Neural cell (in vitro differentiated cells): Measurements from ENCODE around the gene HOXA3. TPM values are rescaled to one million over a fixed set of nuclear protein-coding genes. Genes with fewer than 3 reads are reported as not detected.

Experiments
- H2AFZ ChIP-seq: fragments of 200-600, 300-800 bp; sonication (generic), shearing (Covaris generic); 2 replicates; pipeline ENCODE4 v1.6.0; 2014; ENCODE audit warnings: low read depth, mild to moderate bottlenecking, antibody characterized with exemption, low read length, moderate library complexity
- H3F3A ChIP-seq: fragments of 200-600 bp; shearing (Covaris generic); 2 replicates; pipeline ENCODE4 v1.6.1; 2016; ENCODE audit warnings: mild to moderate bottlenecking, moderate library complexity, mixed read lengths, antibody characterized with exemption, low read length; ENCODE audit not compliant: insufficient read depth, poor library complexity, severe bottlenecking
- H3K27ac ChIP-seq: fragments of 200-600, 300-800 bp; sonication (generic), shearing (Covaris generic); 2 replicates; pipeline ENCODE4 v1.5.1; 2014; ENCODE audit warnings: mild to moderate bottlenecking, low read length, moderate library complexity
- H3K27me3 ChIP-seq: fragments of 300-800, 200-600 bp; sonication (generic), shearing (Covaris generic); 2 replicates; pipeline ENCODE4 v1.6.0; 2014; ENCODE audit warnings: mild to moderate bottlenecking, low read depth, low read length, moderate library complexity; ENCODE audit not compliant: insufficient read depth
- H3K36me3 ChIP-seq: fragments of 300-800, 200-600 bp; sonication (generic), shearing (Covaris generic); 2 replicates; pipeline ENCODE4 v1.5.1; 2014; ENCODE audit warnings: mild to moderate bottlenecking, antibody characterized with exemption, low read length, moderate library complexity; ENCODE audit not compliant: insufficient read depth
- H3K4me2 ChIP-seq: fragments of 300-800, 200-600 bp; sonication (generic), shearing (Covaris generic); 2 replicates; pipeline ENCODE4 v1.6.0; 2014; ENCODE audit warnings: mild to moderate bottlenecking, low read length
- H3K4me3 ChIP-seq: fragments of 300-800, 200-600 bp; sonication (generic), shearing (Covaris generic); 2 replicates; pipeline ENCODE4 v1.5.1; 2014; ENCODE audit warnings: mild to moderate bottlenecking, low read length, moderate library complexity
- H3K79me2 ChIP-seq: fragments of 200-600 bp; shearing (Covaris generic); replicated peaks from 2 replicates; pipeline ENCODE4 v1.6.0; 2014; ENCODE audit warnings: mild to moderate bottlenecking, low read length, moderate library complexity; ENCODE audit not compliant: insufficient read depth
- H3K9ac ChIP-seq: fragments of 300-800, 200-600 bp; sonication (generic), shearing (Covaris generic); 2 replicates; pipeline ENCODE4 v1.6.1; 2016; ENCODE audit warnings: mild to moderate bottlenecking, low read length, mixed read lengths
- H3K9me2 ChIP-seq: fragments of 200-600 bp; shearing (Covaris generic); 2 replicates; pipeline ENCODE4 v1.6.1; 2016; ENCODE audit warnings: mild to moderate bottlenecking, low read length, mixed read lengths; ENCODE audit not compliant: insufficient read depth
- H3K9me3 ChIP-seq: fragments of 200-600, 300-800 bp; sonication (generic), shearing (Covaris generic); 2 replicates; pipeline ENCODE4 v1.6.1; 2016; ENCODE audit warnings: mild to moderate bottlenecking, mixed run types, low read length, moderate library complexity, mixed read lengths
- H4K20me1 ChIP-seq: fragments of 200-600 bp; shearing (Covaris generic); 2 replicates; pipeline ENCODE4 v1.6.1; 2016; ENCODE audit warnings: mild to moderate bottlenecking, mixed run types; ENCODE audit not compliant: insufficient read depth
- EP300 ChIP-seq: fragments of 450-650 bp; conservative IDR thresholded peaks from 2 replicates; pipeline ENCODE4 v1.6.1; 2014; ENCODE audit warnings: antibody characterized with exemption, mild to moderate bottlenecking, moderate library complexity; ENCODE audit not compliant: poor library complexity, severe bottlenecking
- EZH2 ChIP-seq: fragments of 200-600, 300-800 bp; shearing (Covaris generic), sonication (generic); IDR thresholded peaks from 2 replicates; pipeline ENCODE4 v1.6.1; 2014; ENCODE audit warnings: antibody characterized with exemption, low read length, borderline replicate concordance, mild to moderate bottlenecking; ENCODE audit not compliant: insufficient read depth, poor library complexity, severe bottlenecking
- MXI1 ChIP-seq: fragments of 450-650 bp; conservative IDR thresholded peaks from 2 replicates; pipeline ENCODE4 v1.6.1; 2014; ENCODE audit warnings: antibody characterized with exemption, mild to moderate bottlenecking; ENCODE audit not compliant: poor library complexity, severe bottlenecking
- POLR2AphosphoS5 ChIP-seq: IDR thresholded peaks from 2 replicates; pipeline ENCODE4 v1.6.1; 2012
- RAD21 ChIP-seq: fragments of 450-650 bp; conservative IDR thresholded peaks from 2 replicates; pipeline ENCODE4 v1.6.1; 2014; ENCODE audit warnings: antibody characterized with exemption, mild to moderate bottlenecking, moderate library complexity
- SMC3 ChIP-seq: fragments of 450-650 bp; conservative IDR thresholded peaks from 2 replicates; pipeline ENCODE4 v1.6.1; 2014; ENCODE audit warnings: antibody characterized with exemption, mild to moderate bottlenecking, moderate library complexity; ENCODE audit not compliant: poor library complexity
- TAF1 ChIP-seq: IDR thresholded peaks from 2 replicates; pipeline ENCODE4 v1.6.1; 2012; ENCODE audit warnings: low read depth
- polyA plus RNA-seq: library from polyadenylated mRNA; depleted of rRNA; stranded (reverse); fragments of >200 nt; gene quantifications from 2 replicates; pipeline ENCODE4 v1.2.3, GENCODE V29; 2014
- TF ChIP-seq, protein P1 (sequence below): fragments of 450-650 bp; IDR thresholded peaks from 2 replicates; pipeline ENCODE4 v1.5.1; 2014; ENCODE audit warnings: antibody characterized with exemption, mild to moderate bottlenecking, moderate library complexity; ENCODE audit not compliant: poor library complexity, severe bottlenecking
- TF ChIP-seq, protein P2 (sequence below): IDR thresholded peaks from 2 replicates; pipeline ENCODE4 v1.6.1; 2012; ENCODE audit warnings: borderline replicate concordance

HOXA3 gene
- polyA plus RNA-seq, 1 donor from 2014 or later, result not detected

DNA sequence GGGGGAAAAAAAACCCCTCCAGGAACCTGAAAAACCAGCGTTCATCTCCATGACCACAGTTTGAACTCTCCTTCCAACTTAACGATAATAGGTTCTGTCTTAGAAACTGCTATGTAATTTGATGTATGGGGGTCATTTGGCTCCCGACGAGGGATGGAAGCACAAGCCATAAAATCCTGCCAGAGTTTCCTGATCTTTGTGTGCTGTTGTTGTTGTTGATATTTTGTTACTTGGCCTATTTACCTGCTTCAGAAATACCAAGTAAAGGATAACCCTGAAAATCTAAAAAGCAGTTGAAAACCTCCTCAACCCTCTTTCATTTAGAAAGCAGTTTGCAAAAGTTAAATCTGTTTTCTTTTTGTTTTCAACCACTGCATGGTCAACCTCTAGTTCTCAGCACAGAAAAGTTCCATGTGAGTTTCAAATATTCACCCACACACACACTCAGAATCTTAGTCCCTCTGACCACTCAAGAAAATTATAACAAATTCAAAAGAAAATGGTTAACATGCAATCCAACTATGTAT is 40.6 kb downstream of the HOXA3 start:
- H2AFZ ChIP-seq, result no peak overlapping the region
- no peak overlapping the region for H3K4me2 ChIP-seq
- no peaks in the 10 kb centered on the region for H3K79me2 ChIP-seq
- no peaks in the 10 kb centered on the region for H3K9me2 ChIP-seq
- peaks cover 96% of the 10 kb centered on the region for H3K27me3 ChIP-seq
- no peaks in the 10 kb centered on the region for H4K20me1 ChIP-seq
- no peak overlapping the region for H3K4me3 ChIP-seq
- no peak overlapping the region for H3K9ac ChIP-seq
- H3K36me3 ChIP-seq, result no peaks in the 10 kb centered on the region
- H3K9me3 ChIP-seq, result no peaks in the 10 kb centered on the region
- no peak overlapping the region for H3K27ac ChIP-seq
- TF ChIP-seq EP300, result no peak
- TF ChIP-seq POLR2AphosphoS5, result no peak
- TF ChIP-seq MXI1, result no peak
- no peak for TF ChIP-seq TAF1
- TF ChIP-seq, protein P1, sequence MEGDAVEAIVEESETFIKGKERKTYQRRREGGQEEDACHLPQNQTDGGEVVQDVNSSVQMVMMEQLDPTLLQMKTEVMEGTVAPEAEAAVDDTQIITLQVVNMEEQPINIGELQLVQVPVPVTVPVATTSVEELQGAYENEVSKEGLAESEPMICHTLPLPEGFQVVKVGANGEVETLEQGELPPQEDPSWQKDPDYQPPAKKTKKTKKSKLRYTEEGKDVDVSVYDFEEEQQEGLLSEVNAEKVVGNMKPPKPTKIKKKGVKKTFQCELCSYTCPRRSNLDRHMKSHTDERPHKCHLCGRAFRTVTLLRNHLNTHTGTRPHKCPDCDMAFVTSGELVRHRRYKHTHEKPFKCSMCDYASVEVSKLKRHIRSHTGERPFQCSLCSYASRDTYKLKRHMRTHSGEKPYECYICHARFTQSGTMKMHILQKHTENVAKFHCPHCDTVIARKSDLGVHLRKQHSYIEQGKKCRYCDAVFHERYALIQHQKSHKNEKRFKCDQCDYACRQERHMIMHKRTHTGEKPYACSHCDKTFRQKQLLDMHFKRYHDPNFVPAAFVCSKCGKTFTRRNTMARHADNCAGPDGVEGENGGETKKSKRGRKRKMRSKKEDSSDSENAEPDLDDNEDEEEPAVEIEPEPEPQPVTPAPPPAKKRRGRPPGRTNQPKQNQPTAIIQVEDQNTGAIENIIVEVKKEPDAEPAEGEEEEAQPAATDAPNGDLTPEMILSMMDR, result no peak
- TF ChIP-seq RAD21, result no peak
- no peak for TF ChIP-seq EZH2
- TF ChIP-seq, protein P2, sequence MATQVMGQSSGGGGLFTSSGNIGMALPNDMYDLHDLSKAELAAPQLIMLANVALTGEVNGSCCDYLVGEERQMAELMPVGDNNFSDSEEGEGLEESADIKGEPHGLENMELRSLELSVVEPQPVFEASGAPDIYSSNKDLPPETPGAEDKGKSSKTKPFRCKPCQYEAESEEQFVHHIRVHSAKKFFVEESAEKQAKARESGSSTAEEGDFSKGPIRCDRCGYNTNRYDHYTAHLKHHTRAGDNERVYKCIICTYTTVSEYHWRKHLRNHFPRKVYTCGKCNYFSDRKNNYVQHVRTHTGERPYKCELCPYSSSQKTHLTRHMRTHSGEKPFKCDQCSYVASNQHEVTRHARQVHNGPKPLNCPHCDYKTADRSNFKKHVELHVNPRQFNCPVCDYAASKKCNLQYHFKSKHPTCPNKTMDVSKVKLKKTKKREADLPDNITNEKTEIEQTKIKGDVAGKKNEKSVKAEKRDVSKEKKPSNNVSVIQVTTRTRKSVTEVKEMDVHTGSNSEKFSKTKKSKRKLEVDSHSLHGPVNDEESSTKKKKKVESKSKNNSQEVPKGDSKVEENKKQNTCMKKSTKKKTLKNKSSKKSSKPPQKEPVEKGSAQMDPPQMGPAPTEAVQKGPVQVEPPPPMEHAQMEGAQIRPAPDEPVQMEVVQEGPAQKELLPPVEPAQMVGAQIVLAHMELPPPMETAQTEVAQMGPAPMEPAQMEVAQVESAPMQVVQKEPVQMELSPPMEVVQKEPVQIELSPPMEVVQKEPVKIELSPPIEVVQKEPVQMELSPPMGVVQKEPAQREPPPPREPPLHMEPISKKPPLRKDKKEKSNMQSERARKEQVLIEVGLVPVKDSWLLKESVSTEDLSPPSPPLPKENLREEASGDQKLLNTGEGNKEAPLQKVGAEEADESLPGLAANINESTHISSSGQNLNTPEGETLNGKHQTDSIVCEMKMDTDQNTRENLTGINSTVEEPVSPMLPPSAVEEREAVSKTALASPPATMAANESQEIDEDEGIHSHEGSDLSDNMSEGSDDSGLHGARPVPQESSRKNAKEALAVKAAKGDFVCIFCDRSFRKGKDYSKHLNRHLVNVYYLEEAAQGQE, result no peak
- no peak for TF ChIP-seq SMC3
- no peaks in the 10 kb centered on the region for H3F3A ChIP-seq

DNA sequence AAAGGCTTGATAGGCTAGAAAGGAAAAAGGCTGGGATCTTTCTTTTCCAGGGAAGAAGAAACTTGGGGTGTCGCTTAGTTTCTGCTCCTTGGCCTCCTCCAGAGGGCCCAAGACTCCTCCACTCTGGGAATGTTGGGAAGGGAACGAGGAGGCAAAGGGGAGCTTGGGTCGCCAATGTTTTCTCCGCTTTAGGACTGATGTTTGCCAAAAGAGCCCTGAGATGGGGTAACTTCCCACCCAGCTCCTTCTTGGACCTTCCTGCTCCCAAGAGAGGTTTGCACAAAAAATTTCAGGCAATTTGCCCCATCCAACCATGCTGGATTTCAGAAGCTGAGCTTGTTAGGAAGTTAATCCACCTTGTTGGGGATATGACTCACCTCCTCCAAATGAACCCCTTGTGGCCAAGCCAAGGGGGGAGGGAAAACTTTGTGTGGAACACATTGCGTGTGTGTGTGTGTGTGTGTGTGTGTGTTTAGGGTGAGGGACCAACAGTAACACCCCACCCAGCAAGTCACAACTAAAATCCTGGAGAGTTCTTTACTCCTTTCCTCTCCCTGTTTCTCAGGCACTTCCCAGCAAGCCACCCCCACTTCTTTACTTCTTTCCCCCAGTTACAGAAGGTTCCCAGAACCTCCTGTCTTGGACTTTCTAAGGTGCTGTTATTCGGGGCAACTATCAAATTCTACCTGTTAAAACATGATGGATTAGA is 41.2 kb downstream of the HOXA3 start:
- no peaks in the 10 kb centered on the region for H3K79me2 ChIP-seq
- no peaks in the 10 kb centered on the region for H3K9me3 ChIP-seq
- H3F3A ChIP-seq, result no peaks in the 10 kb centered on the region
- no peak overlapping the region for H3K4me3 ChIP-seq
- TF ChIP-seq RAD21 (no peak), POLR2AphosphoS5 (no peak), TAF1 (no peak), EZH2 (no peak), MXI1 (no peak), SMC3 (no peak), EP300 (no peak)
- TF ChIP-seq, protein P1, result no peak
- TF ChIP-seq, protein P2, result no peak
- H2AFZ ChIP-seq, result no peak overlapping the region
- H3K27me3 ChIP-seq, result peaks cover 96% of the 10 kb centered on the region
- H3K27ac ChIP-seq, result no peak overlapping the region
- no peaks in the 10 kb centered on the region for H4K20me1 ChIP-seq
- no peaks in the 10 kb centered on the region for H3K36me3 ChIP-seq
- H3K4me2 ChIP-seq, result no peak overlapping the region
- no peak overlapping the region for H3K9ac ChIP-seq
- no peaks in the 10 kb centered on the region for H3K9me2 ChIP-seq
